Skin of body (tissue), 2 donors: ENCODE measurements around the gene DBH. TPM values are rescaled to one million over a fixed set of nuclear protein-coding genes. Genes with fewer than 3 reads are reported as not detected.
"Not testable (repeated sequence)": the region's sequence is repeated elsewhere in the genome, so short reads cannot be mapped to it uniquely, and the experiment has no call there.

Source experiments
- DNase-seq: peaks from one replicate; lab custom pipeline; 2025; lab: John Stamatoyannopoulos, UW
- total RNA-seq: library from RNA; depleted of rRNA; stranded (reverse); fragments of >200 nt; gene quantifications from one replicate; pipeline ENCODE4 v1.2.3, GENCODE V29; 2014

Gene DBH
- total RNA-seq, 1 donor from 2014 or later, result under 0.01 TPM

GRCh38 chr9:133665096-133665495 lies 28.9 kb downstream of the DBH start:
- no peak for DNase-seq

GRCh38 chr9:133665535-133665934 lies 29.4 kb downstream of the DBH start:
- DNase-seq, result no peak

GRCh38 chr9:133666387-133666786 lies 30.2 kb downstream of the DBH start:
- no peak for DNase-seq

- DNase-seq, result no peak
Observed at GRCh38 chr9:133666845-133667244, 30.7 kb downstream of the DBH start.

GRCh38 chr9:133667759-133668450 lies 31.7 kb downstream of the DBH start:
- no peak for DNase-seq

- DNase-seq, result no peak
Observed at GRCh38 chr9:133669182-133669801, 33.1 kb downstream of the DBH start.

- DNase-seq, result no peak
Observed at GRCh38 chr9:133670466-133670865, 34.3 kb downstream of the DBH start.

GRCh38 chr9:133671371-133671770 lies 35.2 kb downstream of the DBH start:
- no peak for DNase-seq

GRCh38 chr9:133672503-133673257 lies 36.5 kb downstream of the DBH start:
- DNase-seq, result no peak

- DNase-seq, result no peak
Observed at GRCh38 chr9:133673258-133673655, 37.1 kb downstream of the DBH start.

GRCh38 chr9:133674091-133674490 lies 37.9 kb downstream of the DBH start:
- no peak for DNase-seq

- not testable (repeated sequence) for DNase-seq
Observed at GRCh38 chr9:133675796-133676195, 39.6 kb downstream of the DBH start.

- no peak for DNase-seq
Observed at GRCh38 chr9:133676450-133676849, 40.3 kb downstream of the DBH start.

GRCh38 chr9:133677126-133678010 lies 41.2 kb downstream of the DBH start:
- no peak for DNase-seq

GRCh38 chr9:133679056-133679455 lies 42.9 kb downstream of the DBH start:
- DNase-seq, result no peak

- peak; percentile 44 for DNase-seq
Observed at GRCh38 chr9:133679466-133680061, 43.4 kb downstream of the DBH start.

GRCh38 chr9:133680250-133680975 lies 44.2 kb downstream of the DBH start:
- no peak for DNase-seq

GRCh38 chr9:133680976-133681657 lies 45.0 kb downstream of the DBH start:
- DNase-seq, result no peak

- no peak for DNase-seq
Observed at GRCh38 chr9:133681658-133682306, 45.6 kb downstream of the DBH start.
